Gastrocnemius medialis (tissue), 4 donors: Measurements from ENCODE around the gene GFRAL. TPM values are rescaled to one million over a fixed set of nuclear protein-coding genes. Genes with fewer than 3 reads are reported as not detected.

Source experiments
- ATAC-seq, 2 donors: fragments of 150-250 bp; one replicate each; pipeline ENCODE4 v1.9.1; 2016
- DNase-seq, 2 donors: peaks; one replicate each; pipeline ENCODE4 v3.0.0-alpha.2; 2019
- H3K27ac ChIP-seq, 4 donors: fragments of 200-600 bp; sonication (generic); 1 replicate in 1 of 4; 2 replicates in 3 of 4; pipeline ENCODE4 v1.5.1; 2016 to 2018; ENCODE audit warnings: mild to moderate bottlenecking in 2 of 4, moderate library complexity in 1 of 4
- H3K27me3 ChIP-seq, 3 donors: fragments of 200-600 bp; sonication (generic) in 2 of 3; 1 replicate in 1 of 3; 2 replicates in 2 of 3; pipeline versions ENCODE4 v1.5.1 to v1.6.0; 2016 to 2019; ENCODE audit warnings: mild to moderate bottlenecking in 1 of 3, moderate library complexity in 1 of 3
- H3K36me3 ChIP-seq, 2 donors: fragments of 200-600 bp; sonication (generic) in 1 of 2; one replicate each; pipeline ENCODE4 v1.5.1; 2017 to 2018
- H3K4me1 ChIP-seq, 2 donors: fragments of 200-600 bp; sonication (generic) in 1 of 2; one replicate each; pipeline ENCODE4 v1.5.1; 2016 to 2017; ENCODE audit warnings: mild to moderate bottlenecking in 2 of 2
- H3K4me3 ChIP-seq, 4 donors: fragments of 200-600 bp; sonication (generic) in 3 of 4; 1 replicate in 1 of 4; 2 replicates in 3 of 4; pipeline ENCODE4 v1.5.1; 2016 to 2019; ENCODE audit warnings: mild to moderate bottlenecking in 2 of 4
- H3K9me3 ChIP-seq, 3 donors: fragments of 200-600 bp; sonication (generic) in 2 of 3; 1 replicate in 1 of 3; 2 replicates in 2 of 3; pipeline ENCODE4 v1.5.1; 2016 to 2019
- POLR2A ChIP-seq, 2 donors: fragments of 450-650 bp; IDR thresholded peaks; one replicate each; pipeline ENCODE4 v1.6.1; 2017; ENCODE audit warnings: antibody characterized with exemption in 2 of 2, mild to moderate bottlenecking in 2 of 2, moderate library complexity in 2 of 2
- in situ Hi-C, 4 donors: fragments of 200-750 bp; cut with MboI; loops; one replicate each; pipeline versions ENCODE4 v1.15.0 to v1.8.0; 2017; ENCODE audit warnings: low sequenced_read_pairs in 4 of 4
- intact Hi-C: fragments of 100-400 bp; cut with DNase I; formaldehyde crosslinking; loops from one replicate; pipeline ENCODE4 v1.15.1; 2023; ENCODE audit warnings: low total_unique reads
- total RNA-seq, 4 donors: library from RNA; depleted of rRNA; stranded (reverse); fragments of >200 nt; gene quantifications; one replicate each; pipeline versions ENCODE4 v1.1.0 to v1.2.3, GENCODE V29; 2016
- TF ChIP-seq, protein P1 (sequence below), 5 experiments: fragments of 450-650 bp in 3 of 5; fragments of 200-600 bp in 2 of 5; sonication (generic) in 2 of 5; IDR thresholded peaks in 4 of 5; conservative IDR thresholded peaks in 1 of 5; 1 replicate in 4 of 5; 2 replicates in 1 of 5; pipeline ENCODE4 v1.5.1; 2016 to 2019; ENCODE audit warnings: antibody characterized with exemption in 5 of 5, mild to moderate bottlenecking in 3 of 5, moderate library complexity in 3 of 5

The GFRAL gene
- total RNA-seq, 4 donors from 2014 or later: not detected

DNA sequence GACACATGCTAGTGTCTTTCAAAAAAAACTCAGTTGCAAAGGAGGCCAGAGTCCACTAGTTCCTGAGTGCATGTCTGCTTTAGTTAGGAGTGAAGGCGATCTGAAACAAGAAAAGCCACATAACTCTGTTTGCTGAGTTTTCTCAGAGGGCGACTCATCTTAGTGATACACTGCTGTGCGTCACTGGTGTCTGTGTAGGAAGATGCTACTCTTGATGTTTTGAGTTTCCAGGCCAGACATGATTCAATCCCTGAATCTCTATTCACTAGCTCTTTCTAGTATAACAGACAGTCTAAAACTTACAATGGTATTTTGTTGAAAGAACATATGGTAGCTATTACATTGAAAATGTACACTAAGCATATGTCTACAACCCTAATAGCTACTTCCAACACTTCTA, 60.9 kb downstream of the GFRAL start:
- no peak overlapping the region for H3K27ac ChIP-seq
- intact Hi-C loops: no loop called here
- no peak for TF ChIP-seq POLR2A (IDR thresholded peaks at IDR 0.05)
- TF ChIP-seq, protein P1, sequence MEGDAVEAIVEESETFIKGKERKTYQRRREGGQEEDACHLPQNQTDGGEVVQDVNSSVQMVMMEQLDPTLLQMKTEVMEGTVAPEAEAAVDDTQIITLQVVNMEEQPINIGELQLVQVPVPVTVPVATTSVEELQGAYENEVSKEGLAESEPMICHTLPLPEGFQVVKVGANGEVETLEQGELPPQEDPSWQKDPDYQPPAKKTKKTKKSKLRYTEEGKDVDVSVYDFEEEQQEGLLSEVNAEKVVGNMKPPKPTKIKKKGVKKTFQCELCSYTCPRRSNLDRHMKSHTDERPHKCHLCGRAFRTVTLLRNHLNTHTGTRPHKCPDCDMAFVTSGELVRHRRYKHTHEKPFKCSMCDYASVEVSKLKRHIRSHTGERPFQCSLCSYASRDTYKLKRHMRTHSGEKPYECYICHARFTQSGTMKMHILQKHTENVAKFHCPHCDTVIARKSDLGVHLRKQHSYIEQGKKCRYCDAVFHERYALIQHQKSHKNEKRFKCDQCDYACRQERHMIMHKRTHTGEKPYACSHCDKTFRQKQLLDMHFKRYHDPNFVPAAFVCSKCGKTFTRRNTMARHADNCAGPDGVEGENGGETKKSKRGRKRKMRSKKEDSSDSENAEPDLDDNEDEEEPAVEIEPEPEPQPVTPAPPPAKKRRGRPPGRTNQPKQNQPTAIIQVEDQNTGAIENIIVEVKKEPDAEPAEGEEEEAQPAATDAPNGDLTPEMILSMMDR (IDR thresholded peaks at IDR 0.05 in 4 of 5, conservative IDR thresholded peaks at IDR 0.05 in 1 of 5): no peak
- DNase-seq (no peak), ATAC-seq (no peak)
- no peak overlapping the region for H3K4me3 ChIP-seq
- H3K4me1 ChIP-seq: no peaks in the 10 kb centered on the region
- in situ Hi-C loops: no loop called here
- no peaks in the 10 kb centered on the region for H3K9me3 ChIP-seq
- H3K27me3 ChIP-seq: no peaks in the 10 kb centered on the region
- no peaks in the 10 kb centered on the region for H3K36me3 ChIP-seq

DNA sequence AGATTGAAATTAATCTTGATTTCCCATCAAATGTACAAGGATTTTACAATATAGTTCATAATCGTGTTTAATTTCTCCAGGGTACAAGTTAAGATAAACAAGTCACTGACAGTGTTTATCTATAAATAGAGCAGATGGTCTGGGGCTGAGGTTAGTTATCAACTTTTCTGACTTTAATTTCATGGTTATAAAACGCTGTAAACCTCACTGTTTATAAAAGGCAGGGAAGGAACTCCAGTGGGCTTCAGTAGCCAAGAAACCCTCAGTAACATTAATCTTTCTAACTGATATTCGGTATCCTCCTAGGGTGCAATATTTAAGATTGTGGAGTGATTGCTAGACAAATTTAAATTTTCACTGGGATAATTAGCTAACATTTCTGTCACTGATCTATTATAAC, 68.6 kb downstream of the GFRAL start:
- Histone ChIP-seq H3K4me1 (no peaks in the 10 kb centered on the region), H3K27ac (no peak overlapping the region), H3K36me3 (no peaks in the 10 kb centered on the region), H3K4me3 (no peak overlapping the region), H3K9me3 (no peaks in the 10 kb centered on the region), H3K27me3 (no peaks in the 10 kb centered on the region)
- no peak for DNase-seq
- in situ Hi-C loops: no loop called here
- intact Hi-C loops: no loop called here
- TF ChIP-seq, protein P1 (IDR thresholded peaks at IDR 0.05 in 4 of 5, conservative IDR thresholded peaks at IDR 0.05 in 1 of 5): no peak
- no peak for TF ChIP-seq POLR2A (IDR thresholded peaks at IDR 0.05)
- ATAC-seq: no peak

DNA sequence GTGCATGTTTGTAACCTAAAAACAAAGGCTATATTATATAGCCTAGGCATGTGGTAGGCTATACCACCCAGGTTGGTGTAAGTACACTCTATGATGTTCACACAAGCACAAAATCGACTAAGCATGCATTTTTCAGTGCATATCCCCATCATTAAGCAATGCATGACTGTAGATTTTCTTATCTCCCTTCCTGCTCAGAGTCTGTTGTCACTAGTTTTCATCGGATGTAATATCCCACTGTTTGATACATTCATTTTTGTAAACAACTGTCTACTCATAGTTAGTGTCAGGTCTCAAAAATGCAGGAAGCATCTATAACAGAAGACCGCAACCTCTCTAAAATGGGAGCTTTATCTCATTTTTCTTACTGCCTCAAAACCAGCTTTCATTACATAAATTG, 70.7 kb downstream of the GFRAL start:
- TF ChIP-seq POLR2A (IDR thresholded peaks at IDR 0.05): no peak
- TF ChIP-seq, protein P1 (IDR thresholded peaks at IDR 0.05 in 4 of 5, conservative IDR thresholded peaks at IDR 0.05 in 1 of 5): no peak
- Histone ChIP-seq H3K4me3 (no peak overlapping the region), H3K27ac (no peak overlapping the region), H3K27me3 (no peaks in the 10 kb centered on the region), H3K36me3 (no peaks in the 10 kb centered on the region), H3K4me1 (no peaks in the 10 kb centered on the region), H3K9me3 (no peaks in the 10 kb centered on the region)
- ATAC-seq (no peak), DNase-seq (no peak)
- in situ Hi-C loops (no loop called here), intact Hi-C loops (no loop called here)

DNA sequence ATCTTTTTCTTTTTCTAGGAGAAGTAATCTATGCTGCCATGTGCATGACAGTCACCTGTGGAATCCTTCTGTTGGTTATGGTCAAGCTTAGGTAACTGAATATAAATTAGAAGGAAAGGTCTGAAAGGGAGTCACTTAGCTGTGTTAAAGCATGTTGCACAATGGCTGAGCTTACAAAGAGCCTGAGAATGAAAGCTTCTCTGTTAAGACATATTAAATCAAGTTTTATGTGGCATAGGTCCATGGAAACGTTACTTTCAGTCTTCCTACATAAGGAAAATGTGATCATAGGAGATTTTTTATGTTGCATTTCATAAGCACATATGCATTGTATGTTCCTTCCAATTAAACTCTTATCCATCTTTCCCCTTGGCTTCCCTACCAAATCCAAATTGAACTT, 72.1 kb downstream of the GFRAL start:
- Histone ChIP-seq H3K27ac (no peak overlapping the region), H3K9me3 (no peaks in the 10 kb centered on the region), H3K36me3 (no peaks in the 10 kb centered on the region), H3K4me1 (no peaks in the 10 kb centered on the region), H3K4me3 (no peak overlapping the region), H3K27me3 (no peaks in the 10 kb centered on the region)
- no peak for DNase-seq
- intact Hi-C loops: no loop called here
- no peak for ATAC-seq
- in situ Hi-C loops: no loop called here
- TF ChIP-seq, protein P1 (IDR thresholded peaks at IDR 0.05 in 4 of 5, conservative IDR thresholded peaks at IDR 0.05 in 1 of 5): no peak
- TF ChIP-seq POLR2A (IDR thresholded peaks at IDR 0.05): no peak

DNA sequence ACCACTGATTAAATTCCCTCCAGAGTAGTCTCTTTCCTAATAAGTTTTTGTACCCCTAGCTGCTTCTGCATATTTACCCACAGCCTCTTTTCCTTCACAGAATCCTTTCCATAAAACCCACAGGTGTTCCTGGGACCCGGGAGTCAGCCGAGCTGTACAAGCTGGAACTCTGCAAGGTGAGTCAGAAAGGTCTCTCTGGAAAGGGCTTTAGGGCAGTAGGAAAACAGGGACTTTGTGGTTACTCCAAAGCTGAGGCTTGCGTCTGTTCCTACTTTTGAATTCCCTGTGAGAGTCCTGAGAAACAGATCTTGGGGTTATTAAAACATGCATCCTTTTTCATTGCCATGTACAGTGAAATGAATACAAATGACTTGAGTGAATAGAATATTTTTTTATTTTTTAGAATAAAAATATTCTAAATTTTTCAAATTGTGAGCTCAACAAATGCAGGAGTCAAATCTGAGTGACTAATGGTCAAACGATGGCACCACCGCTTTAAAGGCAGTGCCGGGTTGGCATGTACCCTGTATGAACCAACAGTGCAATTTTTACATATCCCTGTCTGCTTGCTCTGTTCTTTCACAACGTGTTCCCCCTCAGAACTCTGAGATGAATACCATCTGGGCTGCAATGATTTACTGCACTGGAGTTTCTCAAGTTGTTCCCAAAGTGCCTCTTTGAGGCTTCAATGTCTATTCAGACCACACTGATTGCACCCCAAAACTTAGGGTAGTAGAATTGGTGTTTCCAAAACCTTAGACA, 78.4 kb downstream of the GFRAL start:
- no peaks in the 10 kb centered on the region for H3K36me3 ChIP-seq
- no peak for DNase-seq
- H3K4me1 ChIP-seq: no peaks in the 10 kb centered on the region
- intact Hi-C loops: no loop called here
- no peak overlapping the region for H3K27ac ChIP-seq
- TF ChIP-seq POLR2A (IDR thresholded peaks at IDR 0.05): no peak
- TF ChIP-seq, protein P1 (IDR thresholded peaks at IDR 0.05 in 4 of 5, conservative IDR thresholded peaks at IDR 0.05 in 1 of 5): no peak
- no peaks in the 10 kb centered on the region for H3K9me3 ChIP-seq
- no peak overlapping the region for H3K4me3 ChIP-seq
- ATAC-seq: no peak
- no peaks in the 10 kb centered on the region for H3K27me3 ChIP-seq
- in situ Hi-C loops: no loop called here
